GM12873 (cell line): ENCODE results near the gene DDX19B.

ENCODE experiments used
- CTCF ChIP-seq: IDR thresholded peaks from 2 replicates; pipeline ENCODE4 v1.5.1; 2012; ENCODE audit warnings: low read depth, mild to moderate bottlenecking, moderate library complexity, low read length, control low read depth; ENCODE audit not compliant: insufficient read depth; ENCODE audit errors: missing control alignments

DDX19B gene

GRCh38 chr16:70331091-70331490 is 32.1 kb downstream of the DDX19B start:
- no peak for TF ChIP-seq CTCF

- peak; percentile 48 for TF ChIP-seq CTCF
Observed at GRCh38 chr16:70331588-70332358, 32.8 kb downstream of the DDX19B start.

- no peak for TF ChIP-seq CTCF
Observed at GRCh38 chr16:70337814-70338213, 38.8 kb downstream of the DDX19B start.

GRCh38 chr16:70341600-70341999 is 42.6 kb downstream of the DDX19B start:
- TF ChIP-seq CTCF, result no peak

- TF ChIP-seq CTCF, result no peak
Observed at GRCh38 chr16:70342016-70342415, 43.0 kb downstream of the DDX19B start.

- TF ChIP-seq CTCF, result no peak
Observed at GRCh38 chr16:70345840-70346239, 46.9 kb downstream of the DDX19B start.

- TF ChIP-seq CTCF, result no peak
Observed at GRCh38 chr16:70348991-70349390, 50.0 kb downstream of the DDX19B start.
